Activated gamma-delta T cell treated with Interleukin-2 at 50 U/mL for 16 hours (primary cell): ENCODE results near the gene GSTM1.

Experiments
- DNase-seq: peaks from one replicate; pipeline ENCODE4 v3.0.0-alpha.2; 2020

GSTM1 gene

GRCh38 chr1:109687641-109688499, at the start of gene GSTM1:
Gene GSTM1, plus strand, starts transcription at chr1:109687817. Its CDS starts 57 bp downstream, at chr1:109687874.
- peak; percentile 82 for DNase-seq

GRCh38 chr1:109639063-109639840, 48.4 kb upstream of the GSTM1 start:
- DNase-seq, result no peak

- no peak for DNase-seq
Observed at GRCh38 chr1:109639841-109640184, 47.8 kb upstream of the GSTM1 start.

GRCh38 chr1:109640285-109640865, 47.2 kb upstream of the GSTM1 start:
- peak; percentile 92 for DNase-seq

- DNase-seq, result no peak
Observed at GRCh38 chr1:109641078-109641740, 46.4 kb upstream of the GSTM1 start.

GRCh38 chr1:109641861-109642260, 45.8 kb upstream of the GSTM1 start:
- DNase-seq, result no peak

- DNase-seq, result no peak
Observed at GRCh38 chr1:109642626-109643025, 45.0 kb upstream of the GSTM1 start.

GRCh38 chr1:109643385-109644230, 44.0 kb upstream of the GSTM1 start:
- DNase-seq, result peak; percentile 90

- DNase-seq, result no peak
Observed at GRCh38 chr1:109644670-109645069, 42.9 kb upstream of the GSTM1 start.

- no peak for DNase-seq
Observed at GRCh38 chr1:109649491-109649914, 38.1 kb upstream of the GSTM1 start.

GRCh38 chr1:109650609-109651008, 37.0 kb upstream of the GSTM1 start:
- no peak for DNase-seq

GRCh38 chr1:109652402-109652801, 35.2 kb upstream of the GSTM1 start:
- DNase-seq, result no peak

- no peak for DNase-seq
Observed at GRCh38 chr1:109653306-109653705, 34.3 kb upstream of the GSTM1 start.

- no peak for DNase-seq
Observed at GRCh38 chr1:109654519-109654918, 33.1 kb upstream of the GSTM1 start.

- peak; percentile 62 for DNase-seq
Observed at GRCh38 chr1:109655615-109656519, 31.8 kb upstream of the GSTM1 start, which contains the start of gene GSTM4. Gene GSTM4, plus strand, starts transcription at chr1:109656099. Its CDS starts 291 bp downstream, at chr1:109656390.

- no peak for DNase-seq
Observed at GRCh38 chr1:109657395-109657794, 30.2 kb upstream of the GSTM1 start.

- no peak for DNase-seq
Observed at GRCh38 chr1:109657970-109658369, 29.6 kb upstream of the GSTM1 start.

GRCh38 chr1:109658533-109659042, 29.0 kb upstream of the GSTM1 start:
- no peak for DNase-seq

- no peak for DNase-seq
Observed at GRCh38 chr1:109659145-109659544, 28.5 kb upstream of the GSTM1 start.

GRCh38 chr1:109659997-109660690, 27.5 kb upstream of the GSTM1 start:
- no peak for DNase-seq
